ENCODE results near the gene BRIP1. TPM values are rescaled to one million over a fixed set of nuclear protein-coding genes. Genes with fewer than 3 reads are reported as not detected.

BRIP1 gene
- total and polyA plus RNA-seq, 2 experiments from 2014 or later: 8.0 to 23.1 TPM

DNA sequence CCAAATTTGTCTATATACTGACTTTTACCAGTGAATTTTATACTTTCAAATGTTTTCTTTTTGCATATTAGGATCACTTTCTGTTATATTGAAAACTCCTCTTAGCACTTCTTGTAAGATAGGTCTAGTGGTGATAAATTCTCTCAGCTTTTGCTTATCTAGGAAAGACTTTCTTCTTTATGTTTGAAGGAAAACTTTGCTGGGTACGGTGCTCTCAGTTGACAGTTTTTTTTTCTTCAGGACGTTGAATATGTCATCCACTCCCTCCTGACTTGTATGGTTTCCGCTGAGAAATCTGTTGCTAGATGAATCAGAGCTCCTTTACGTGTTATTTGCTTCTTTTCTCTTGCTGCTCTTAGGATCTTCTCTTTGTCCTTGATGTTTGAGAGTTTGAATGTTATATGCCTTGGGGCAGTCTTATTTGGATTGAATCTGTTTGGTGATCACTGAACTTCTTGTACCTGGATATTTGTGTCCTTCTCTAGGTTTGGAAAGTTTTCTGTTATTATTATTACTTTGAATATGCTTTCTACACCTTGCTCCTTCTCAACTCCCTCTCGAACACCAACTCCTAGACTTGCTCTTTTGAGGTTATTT is 228.3 kb downstream of the BRIP1 start (continued):
- TF ChIP-seq, protein P1, sequence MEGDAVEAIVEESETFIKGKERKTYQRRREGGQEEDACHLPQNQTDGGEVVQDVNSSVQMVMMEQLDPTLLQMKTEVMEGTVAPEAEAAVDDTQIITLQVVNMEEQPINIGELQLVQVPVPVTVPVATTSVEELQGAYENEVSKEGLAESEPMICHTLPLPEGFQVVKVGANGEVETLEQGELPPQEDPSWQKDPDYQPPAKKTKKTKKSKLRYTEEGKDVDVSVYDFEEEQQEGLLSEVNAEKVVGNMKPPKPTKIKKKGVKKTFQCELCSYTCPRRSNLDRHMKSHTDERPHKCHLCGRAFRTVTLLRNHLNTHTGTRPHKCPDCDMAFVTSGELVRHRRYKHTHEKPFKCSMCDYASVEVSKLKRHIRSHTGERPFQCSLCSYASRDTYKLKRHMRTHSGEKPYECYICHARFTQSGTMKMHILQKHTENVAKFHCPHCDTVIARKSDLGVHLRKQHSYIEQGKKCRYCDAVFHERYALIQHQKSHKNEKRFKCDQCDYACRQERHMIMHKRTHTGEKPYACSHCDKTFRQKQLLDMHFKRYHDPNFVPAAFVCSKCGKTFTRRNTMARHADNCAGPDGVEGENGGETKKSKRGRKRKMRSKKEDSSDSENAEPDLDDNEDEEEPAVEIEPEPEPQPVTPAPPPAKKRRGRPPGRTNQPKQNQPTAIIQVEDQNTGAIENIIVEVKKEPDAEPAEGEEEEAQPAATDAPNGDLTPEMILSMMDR (conservative IDR thresholded peaks at IDR 0.05; ENCODE audit: low read depth in 2 of 2): no peak
- TF ChIP-seq REST (IDR thresholded peaks at IDR 0.05; ENCODE audit: unreplicated experiment) (no peak), ZNF331 (CRISPR knock-in tag; IDR thresholded peaks at IDR 0.05; ENCODE audit: low read depth) (no peak), POLR2AphosphoS5 (IDR thresholded peaks at IDR 0.05; ENCODE audit: low read depth) (no peak)

- H2AFZ ChIP-seq: no peak overlapping the region
- Mint-ChIP-seq H3K27ac (no peak overlapping the region), H3K4me3 (no peak overlapping the region), H3K4me1 (no peaks in the 10 kb centered on the region), H3K36me3 (ENCODE audit: low read depth) (no peaks in the 10 kb centered on the region), H3K9me3 (peaks cover 5% of the 10 kb centered on the region; the same call in 2 of the 3 replicates), H3K27me3 (ENCODE audit: insufficient read depth, low read depth, poor library complexity) (no peaks in the 10 kb centered on the region)
- DNase-seq (ENCODE audit: low spot score) (no peak), ATAC-seq (no peak)
- no peaks in the 10 kb centered on the region for H3K4me1 ChIP-seq (ENCODE audit: insufficient read depth)
- H3K79me2 ChIP-seq (replicated peaks; ENCODE audit: insufficient read depth): no peaks in the 10 kb centered on the region
- no peak overlapping the region for H3K4me3 ChIP-seq
- no peaks in the 10 kb centered on the region for H4K20me1 ChIP-seq (replicated peaks; ENCODE audit: insufficient read depth)
- no peaks in the 10 kb centered on the region for H3K9me2 ChIP-seq (ENCODE audit: insufficient read depth)
- no peak overlapping the region for H3K4me2 ChIP-seq
- H3K27me3 ChIP-seq (ENCODE audit: insufficient read depth): no peaks in the 10 kb centered on the region
- H3K27ac ChIP-seq (ENCODE audit: low read depth): no peak overlapping the region
- H3K36me3 ChIP-seq (ENCODE audit: insufficient read depth): no peaks in the 10 kb centered on the region
- no peaks in the 10 kb centered on the region for H3F3A ChIP-seq (replicated peaks; ENCODE audit: low read depth)
- no peak for TF ChIP-seq EZH2phosphoT487 (IDR thresholded peaks at IDR 0.05; ENCODE audit: unreplicated experiment)
- TF ChIP-seq EZH2 (IDR thresholded peaks at IDR 0.05; ENCODE audit: low read depth, unreplicated experiment): no peak
- TF ChIP-seq JUNB (IDR thresholded peaks at IDR 0.05; ENCODE audit: unreplicated experiment): no peak
- TF ChIP-seq, protein P2, sequence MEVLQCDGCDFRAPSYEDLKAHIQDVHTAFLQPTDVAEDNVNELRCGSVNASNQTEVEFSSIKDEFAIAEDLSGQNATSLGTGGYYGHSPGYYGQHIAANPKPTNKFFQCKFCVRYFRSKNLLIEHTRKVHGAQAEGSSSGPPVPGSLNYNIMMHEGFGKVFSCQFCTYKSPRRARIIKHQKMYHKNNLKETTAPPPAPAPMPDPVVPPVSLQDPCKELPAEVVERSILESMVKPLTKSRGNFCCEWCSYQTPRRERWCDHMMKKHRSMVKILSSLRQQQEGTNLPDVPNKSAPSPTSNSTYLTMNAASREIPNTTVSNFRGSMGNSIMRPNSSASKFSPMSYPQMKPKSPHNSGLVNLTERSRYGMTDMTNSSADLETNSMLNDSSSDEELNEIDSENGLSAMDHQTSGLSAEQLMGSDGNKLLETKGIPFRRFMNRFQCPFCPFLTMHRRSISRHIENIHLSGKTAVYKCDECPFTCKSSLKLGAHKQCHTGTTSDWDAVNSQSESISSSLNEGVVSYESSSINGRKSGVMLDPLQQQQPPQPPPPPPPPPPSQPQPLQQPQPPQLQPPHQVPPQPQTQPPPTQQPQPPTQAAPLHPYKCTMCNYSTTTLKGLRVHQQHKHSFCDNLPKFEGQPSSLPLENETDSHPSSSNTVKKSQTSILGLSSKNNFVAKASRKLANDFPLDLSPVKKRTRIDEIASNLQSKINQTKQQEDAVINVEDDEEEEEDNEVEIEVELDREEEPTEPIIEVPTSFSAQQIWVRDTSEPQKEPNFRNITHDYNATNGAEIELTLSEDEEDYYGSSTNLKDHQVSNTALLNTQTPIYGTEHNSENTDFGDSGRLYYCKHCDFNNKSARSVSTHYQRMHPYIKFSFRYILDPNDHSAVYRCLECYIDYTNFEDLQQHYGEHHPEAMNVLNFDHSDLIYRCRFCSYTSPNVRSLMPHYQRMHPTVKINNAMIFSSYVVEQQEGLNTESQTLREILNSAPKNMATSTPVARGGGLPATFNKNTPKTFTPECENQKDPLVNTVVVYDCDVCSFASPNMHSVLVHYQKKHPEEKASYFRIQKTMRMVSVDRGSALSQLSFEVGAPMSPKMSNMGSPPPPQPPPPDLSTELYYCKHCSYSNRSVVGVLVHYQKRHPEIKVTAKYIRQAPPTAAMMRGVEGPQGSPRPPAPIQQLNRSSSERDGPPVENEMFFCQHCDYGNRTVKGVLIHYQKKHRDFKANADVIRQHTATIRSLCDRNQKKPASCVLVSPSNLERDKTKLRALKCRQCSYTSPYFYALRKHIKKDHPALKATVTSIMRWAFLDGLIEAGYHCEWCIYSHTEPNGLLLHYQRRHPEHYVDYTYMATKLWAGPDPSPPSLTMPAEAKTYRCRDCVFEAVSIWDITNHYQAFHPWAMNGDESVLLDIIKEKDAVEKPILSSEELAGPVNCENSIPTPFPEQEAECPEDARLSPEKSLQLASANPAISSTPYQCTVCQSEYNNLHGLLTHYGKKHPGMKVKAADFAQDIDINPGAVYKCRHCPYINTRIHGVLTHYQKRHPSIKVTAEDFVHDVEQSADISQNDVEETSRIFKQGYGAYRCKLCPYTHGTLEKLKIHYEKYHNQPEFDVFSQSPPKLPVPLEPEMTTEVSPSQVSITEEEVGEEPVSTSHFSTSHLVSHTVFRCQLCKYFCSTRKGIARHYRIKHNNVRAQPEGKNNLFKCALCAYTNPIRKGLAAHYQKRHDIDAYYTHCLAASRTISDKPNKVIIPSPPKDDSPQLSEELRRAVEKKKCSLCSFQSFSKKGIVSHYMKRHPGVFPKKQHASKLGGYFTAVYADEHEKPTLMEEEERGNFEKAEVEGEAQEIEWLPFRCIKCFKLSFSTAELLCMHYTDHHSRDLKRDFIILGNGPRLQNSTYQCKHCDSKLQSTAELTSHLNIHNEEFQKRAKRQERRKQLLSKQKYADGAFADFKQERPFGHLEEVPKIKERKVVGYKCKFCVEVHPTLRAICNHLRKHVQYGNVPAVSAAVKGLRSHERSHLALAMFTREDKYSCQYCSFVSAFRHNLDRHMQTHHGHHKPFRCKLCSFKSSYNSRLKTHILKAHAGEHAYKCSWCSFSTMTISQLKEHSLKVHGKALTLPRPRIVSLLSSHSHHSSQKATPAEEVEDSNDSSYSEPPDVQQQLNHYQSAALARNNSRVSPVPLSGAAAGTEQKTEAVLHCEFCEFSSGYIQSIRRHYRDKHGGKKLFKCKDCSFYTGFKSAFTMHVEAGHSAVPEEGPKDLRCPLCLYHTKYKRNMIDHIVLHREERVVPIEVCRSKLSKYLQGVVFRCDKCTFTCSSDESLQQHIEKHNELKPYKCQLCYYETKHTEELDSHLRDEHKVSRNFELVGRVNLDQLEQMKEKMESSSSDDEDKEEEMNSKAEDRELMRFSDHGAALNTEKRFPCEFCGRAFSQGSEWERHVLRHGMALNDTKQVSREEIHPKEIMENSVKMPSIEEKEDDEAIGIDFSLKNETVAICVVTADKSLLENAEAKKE (CRISPR knock-in tag; IDR thresholded peaks at IDR 0.05): no peak
- TF ChIP-seq POLR2AphosphoS5 (IDR thresholded peaks at IDR 0.05; ENCODE audit: low read depth): no peak
- TF ChIP-seq, protein P1 (conservative IDR thresholded peaks at IDR 0.05; ENCODE audit: low read depth in 2 of 2): no peak
Observed at GRCh38 chr17:61634011-61634539, 229.3 kb downstream of the BRIP1 start.

Measured in GM23338 (cell line).